ENCODE results near the gene SUV39H2. TPM values are rescaled to one million over a fixed set of nuclear protein-coding genes. Genes with fewer than 3 reads are reported as not detected.
"Not testable (repeated sequence)": the region's sequence is repeated elsewhere in the genome, so short reads cannot be mapped to it uniquely, and the experiment has no call there.

The SUV39H2 gene
- total and polyA plus RNA-seq, 4 donors, result 1.8 to 7.5 (median 2.9) TPM

DNA sequence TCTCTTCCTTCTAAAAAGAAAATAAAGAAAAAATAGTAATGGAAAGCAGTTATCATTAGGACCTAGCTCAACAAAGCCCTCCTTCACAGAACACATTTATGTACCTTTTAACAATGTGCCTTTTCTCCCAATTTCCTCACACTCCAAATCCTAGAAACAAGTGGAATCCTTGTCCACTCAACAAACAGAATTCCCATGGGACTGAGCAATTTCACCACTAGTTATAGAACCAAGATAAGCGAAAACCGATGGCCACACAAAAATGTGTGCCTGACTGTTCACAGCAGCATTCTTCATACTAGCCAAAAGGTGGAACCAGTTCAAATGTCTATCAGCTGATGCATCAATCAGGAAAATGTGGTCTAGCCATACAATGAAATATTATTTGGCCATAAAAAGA, 57.9 kb downstream of the SUV39H2 start:
- no peak for DNase-seq (ENCODE audit: low spot score)
- Histone ChIP-seq H3K27ac (ENCODE audit: low read depth in 1 of 2, low read length in 2 of 2) (no peak overlapping the region), H3K4me1 (ENCODE audit: control insufficient read depth in 4 of 4, insufficient read depth in 4 of 4, low read length in 3 of 4) (no peaks in the 10 kb centered on the region), H3K9me3 (ENCODE audit: control insufficient read depth in 4 of 4, low read length in 3 of 4) (no peaks in the 10 kb centered on the region), H3K9ac (ENCODE audit: low read depth in 1 of 2, low read length in 2 of 2) (no peak overlapping the region), H3K27me3 (ENCODE audit: control insufficient read depth in 4 of 4, insufficient read depth in 4 of 4, low read length in 3 of 4) (no peaks in the 10 kb centered on the region), H3K4me3 (ENCODE audit: low read depth in 1 of 3, low read length in 3 of 3) (no peak overlapping the region), H3K36me3 (ENCODE audit: control insufficient read depth in 4 of 4, insufficient read depth in 3 of 4, low read depth in 1 of 4, low read length in 3 of 4) (peaks cover 0 to 9% (median 6%) of the 10 kb centered on the region in 4 donors)
- 98% methylated on average over 2 of the region's 2 CpGs for WGBS
- TF ChIP-seq EGR1 (IDR thresholded peaks at IDR 0.05; ENCODE audit: low read depth in 2 of 2) (no peak), JUND (IDR thresholded peaks at IDR 0.05) (no peak), FOXA2 (IDR thresholded peaks at IDR 0.05) (no peak), HNF4A (conservative IDR thresholded peaks at IDR 0.05) (no peak), RXRA (IDR thresholded peaks at IDR 0.05) (no peak), HNF4G (IDR thresholded peaks at IDR 0.05) (no peak), NR2F2 (IDR thresholded peaks at IDR 0.05) (no peak), SP1 (IDR thresholded peaks at IDR 0.05) (no peak), RAD21 (IDR thresholded peaks at IDR 0.05) (no peak), YY1 (IDR thresholded peaks at IDR 0.05) (no peak), GABPA (IDR thresholded peaks at IDR 0.05 in 1 of 2, conservative IDR thresholded peaks at IDR 0.05 in 1 of 2) (no peak), TAF1 (conservative IDR thresholded peaks at IDR 0.05) (no peak), FOXA1 (IDR thresholded peaks at IDR 0.05) (no peak)
- TF ChIP-seq, protein P1, sequence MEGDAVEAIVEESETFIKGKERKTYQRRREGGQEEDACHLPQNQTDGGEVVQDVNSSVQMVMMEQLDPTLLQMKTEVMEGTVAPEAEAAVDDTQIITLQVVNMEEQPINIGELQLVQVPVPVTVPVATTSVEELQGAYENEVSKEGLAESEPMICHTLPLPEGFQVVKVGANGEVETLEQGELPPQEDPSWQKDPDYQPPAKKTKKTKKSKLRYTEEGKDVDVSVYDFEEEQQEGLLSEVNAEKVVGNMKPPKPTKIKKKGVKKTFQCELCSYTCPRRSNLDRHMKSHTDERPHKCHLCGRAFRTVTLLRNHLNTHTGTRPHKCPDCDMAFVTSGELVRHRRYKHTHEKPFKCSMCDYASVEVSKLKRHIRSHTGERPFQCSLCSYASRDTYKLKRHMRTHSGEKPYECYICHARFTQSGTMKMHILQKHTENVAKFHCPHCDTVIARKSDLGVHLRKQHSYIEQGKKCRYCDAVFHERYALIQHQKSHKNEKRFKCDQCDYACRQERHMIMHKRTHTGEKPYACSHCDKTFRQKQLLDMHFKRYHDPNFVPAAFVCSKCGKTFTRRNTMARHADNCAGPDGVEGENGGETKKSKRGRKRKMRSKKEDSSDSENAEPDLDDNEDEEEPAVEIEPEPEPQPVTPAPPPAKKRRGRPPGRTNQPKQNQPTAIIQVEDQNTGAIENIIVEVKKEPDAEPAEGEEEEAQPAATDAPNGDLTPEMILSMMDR (IDR thresholded peaks at IDR 0.05; ENCODE audit: low read depth, low read length, missing input control), result no peak
- TF ChIP-seq, protein P2, sequence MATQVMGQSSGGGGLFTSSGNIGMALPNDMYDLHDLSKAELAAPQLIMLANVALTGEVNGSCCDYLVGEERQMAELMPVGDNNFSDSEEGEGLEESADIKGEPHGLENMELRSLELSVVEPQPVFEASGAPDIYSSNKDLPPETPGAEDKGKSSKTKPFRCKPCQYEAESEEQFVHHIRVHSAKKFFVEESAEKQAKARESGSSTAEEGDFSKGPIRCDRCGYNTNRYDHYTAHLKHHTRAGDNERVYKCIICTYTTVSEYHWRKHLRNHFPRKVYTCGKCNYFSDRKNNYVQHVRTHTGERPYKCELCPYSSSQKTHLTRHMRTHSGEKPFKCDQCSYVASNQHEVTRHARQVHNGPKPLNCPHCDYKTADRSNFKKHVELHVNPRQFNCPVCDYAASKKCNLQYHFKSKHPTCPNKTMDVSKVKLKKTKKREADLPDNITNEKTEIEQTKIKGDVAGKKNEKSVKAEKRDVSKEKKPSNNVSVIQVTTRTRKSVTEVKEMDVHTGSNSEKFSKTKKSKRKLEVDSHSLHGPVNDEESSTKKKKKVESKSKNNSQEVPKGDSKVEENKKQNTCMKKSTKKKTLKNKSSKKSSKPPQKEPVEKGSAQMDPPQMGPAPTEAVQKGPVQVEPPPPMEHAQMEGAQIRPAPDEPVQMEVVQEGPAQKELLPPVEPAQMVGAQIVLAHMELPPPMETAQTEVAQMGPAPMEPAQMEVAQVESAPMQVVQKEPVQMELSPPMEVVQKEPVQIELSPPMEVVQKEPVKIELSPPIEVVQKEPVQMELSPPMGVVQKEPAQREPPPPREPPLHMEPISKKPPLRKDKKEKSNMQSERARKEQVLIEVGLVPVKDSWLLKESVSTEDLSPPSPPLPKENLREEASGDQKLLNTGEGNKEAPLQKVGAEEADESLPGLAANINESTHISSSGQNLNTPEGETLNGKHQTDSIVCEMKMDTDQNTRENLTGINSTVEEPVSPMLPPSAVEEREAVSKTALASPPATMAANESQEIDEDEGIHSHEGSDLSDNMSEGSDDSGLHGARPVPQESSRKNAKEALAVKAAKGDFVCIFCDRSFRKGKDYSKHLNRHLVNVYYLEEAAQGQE (IDR thresholded peaks at IDR 0.05), result no peak
- TF ChIP-seq, protein P3, sequence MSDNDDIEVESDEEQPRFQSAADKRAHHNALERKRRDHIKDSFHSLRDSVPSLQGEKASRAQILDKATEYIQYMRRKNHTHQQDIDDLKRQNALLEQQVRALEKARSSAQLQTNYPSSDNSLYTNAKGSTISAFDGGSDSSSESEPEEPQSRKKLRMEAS (IDR thresholded peaks at IDR 0.05), result no peak
- TF ChIP-seq, protein P4, sequence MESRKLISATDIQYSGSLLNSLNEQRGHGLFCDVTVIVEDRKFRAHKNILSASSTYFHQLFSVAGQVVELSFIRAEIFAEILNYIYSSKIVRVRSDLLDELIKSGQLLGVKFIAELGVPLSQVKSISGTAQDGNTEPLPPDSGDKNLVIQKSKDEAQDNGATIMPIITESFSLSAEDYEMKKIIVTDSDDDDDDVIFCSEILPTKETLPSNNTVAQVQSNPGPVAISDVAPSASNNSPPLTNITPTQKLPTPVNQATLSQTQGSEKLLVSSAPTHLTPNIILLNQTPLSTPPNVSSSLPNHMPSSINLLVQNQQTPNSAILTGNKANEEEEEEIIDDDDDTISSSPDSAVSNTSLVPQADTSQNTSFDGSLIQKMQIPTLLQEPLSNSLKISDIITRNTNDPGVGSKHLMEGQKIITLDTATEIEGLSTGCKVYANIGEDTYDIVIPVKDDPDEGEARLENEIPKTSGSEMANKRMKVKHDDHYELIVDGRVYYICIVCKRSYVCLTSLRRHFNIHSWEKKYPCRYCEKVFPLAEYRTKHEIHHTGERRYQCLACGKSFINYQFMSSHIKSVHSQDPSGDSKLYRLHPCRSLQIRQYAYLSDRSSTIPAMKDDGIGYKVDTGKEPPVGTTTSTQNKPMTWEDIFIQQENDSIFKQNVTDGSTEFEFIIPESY (IDR thresholded peaks at IDR 0.05), result no peak
- TF ChIP-seq, protein P5, sequence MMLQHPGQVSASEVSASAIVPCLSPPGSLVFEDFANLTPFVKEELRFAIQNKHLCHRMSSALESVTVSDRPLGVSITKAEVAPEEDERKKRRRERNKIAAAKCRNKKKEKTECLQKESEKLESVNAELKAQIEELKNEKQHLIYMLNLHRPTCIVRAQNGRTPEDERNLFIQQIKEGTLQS (IDR thresholded peaks at IDR 0.05), result no peak

DNA sequence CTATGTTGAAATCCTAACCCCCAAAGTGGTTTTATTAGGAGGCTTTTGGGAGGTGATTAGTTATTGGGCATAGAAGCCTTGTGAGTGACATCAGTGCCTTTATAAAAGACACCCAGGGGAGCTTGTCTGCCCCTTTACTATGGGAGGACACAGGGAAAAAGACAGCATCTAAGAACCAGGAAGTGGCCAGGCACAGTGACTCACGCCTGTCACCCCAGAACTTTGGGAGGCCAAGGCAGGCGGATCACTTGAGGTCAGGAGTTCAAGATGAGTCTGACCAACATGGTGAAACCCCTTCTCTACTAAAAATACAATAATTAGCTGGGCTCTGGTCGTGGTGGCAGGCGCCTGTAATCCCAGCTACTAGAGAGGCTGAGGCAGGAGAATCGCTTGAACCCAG, 60.3 kb downstream of the SUV39H2 start:
- not testable (repeated sequence) for H3K9me3 ChIP-seq (ENCODE audit: control insufficient read depth in 4 of 4, low read length in 3 of 4); H3K4me3 ChIP-seq (ENCODE audit: low read depth in 1 of 3, low read length in 3 of 3); H3K27me3 ChIP-seq (ENCODE audit: control insufficient read depth in 4 of 4, insufficient read depth in 4 of 4, low read length in 3 of 4); H3K36me3 ChIP-seq (ENCODE audit: control insufficient read depth in 4 of 4, insufficient read depth in 3 of 4, low read depth in 1 of 4, low read length in 3 of 4); H3K9ac ChIP-seq (ENCODE audit: low read depth in 1 of 2, low read length in 2 of 2); H3K27ac ChIP-seq (ENCODE audit: low read depth in 1 of 2, low read length in 2 of 2); DNase-seq (ENCODE audit: low spot score); H3K4me1 ChIP-seq (ENCODE audit: control insufficient read depth in 4 of 4, insufficient read depth in 4 of 4, low read length in 3 of 4)
- WGBS, result 78% methylated on average over 4 of the region's 5 CpGs

DNA sequence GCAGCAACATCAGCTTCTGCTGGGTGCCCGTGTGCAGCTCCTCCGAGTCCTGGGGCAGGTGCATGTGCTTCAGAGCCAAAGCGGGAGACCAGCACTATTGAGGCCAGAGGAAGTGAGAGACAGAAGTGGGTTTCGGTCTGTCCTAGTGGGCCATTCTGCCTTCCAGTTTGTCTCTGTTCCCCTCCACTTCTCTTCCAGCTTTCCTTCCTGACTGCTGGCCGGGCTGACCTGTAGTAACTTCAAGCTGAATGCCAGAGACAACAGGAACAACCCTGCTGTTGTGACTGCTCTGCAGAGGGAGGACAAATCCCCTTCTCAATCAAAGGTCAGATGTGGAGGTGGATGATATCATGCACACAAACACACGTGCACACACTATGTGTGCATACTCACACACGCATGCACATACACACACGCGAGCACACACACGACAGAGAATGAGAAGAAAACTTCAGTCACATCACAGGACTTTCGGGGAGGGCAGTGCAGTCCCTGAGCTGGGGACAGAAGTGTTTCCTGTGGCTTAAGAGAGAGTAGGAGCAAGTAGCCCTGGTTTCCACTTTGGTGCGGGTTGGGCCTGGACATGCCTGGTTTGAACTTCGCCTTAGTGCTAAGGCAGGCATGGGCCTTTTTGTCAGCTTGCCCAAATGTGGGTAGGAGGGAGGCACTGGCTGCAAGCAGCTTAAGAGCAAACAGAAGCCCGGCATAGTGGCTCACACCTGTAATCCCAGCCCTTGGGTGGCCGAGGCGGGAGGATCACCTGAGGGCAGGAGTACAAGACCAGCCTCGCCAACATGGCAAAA, 63.7 kb downstream of the SUV39H2 start:
- peaks cover 3 to 10% (median 4%) of the 10 kb centered on the region in 4 donors for H3K36me3 ChIP-seq (ENCODE audit: control insufficient read depth in 4 of 4, insufficient read depth in 3 of 4, low read depth in 1 of 4, low read length in 3 of 4)
- H3K9ac ChIP-seq (ENCODE audit: low read depth in 1 of 2, low read length in 2 of 2); DNase-seq (ENCODE audit: low spot score); H3K27me3 ChIP-seq (ENCODE audit: control insufficient read depth in 4 of 4, insufficient read depth in 4 of 4, low read length in 3 of 4); H3K4me1 ChIP-seq (ENCODE audit: control insufficient read depth in 4 of 4, insufficient read depth in 4 of 4, low read length in 3 of 4); H3K9me3 ChIP-seq (ENCODE audit: control insufficient read depth in 4 of 4, low read length in 3 of 4); H3K27ac ChIP-seq (ENCODE audit: low read depth in 1 of 2, low read length in 2 of 2); H3K4me3 ChIP-seq (ENCODE audit: low read depth in 1 of 3, low read length in 3 of 3): not testable (repeated sequence)
- WGBS, result 82% methylated on average over 17 of the region's 17 CpGs

DNA sequence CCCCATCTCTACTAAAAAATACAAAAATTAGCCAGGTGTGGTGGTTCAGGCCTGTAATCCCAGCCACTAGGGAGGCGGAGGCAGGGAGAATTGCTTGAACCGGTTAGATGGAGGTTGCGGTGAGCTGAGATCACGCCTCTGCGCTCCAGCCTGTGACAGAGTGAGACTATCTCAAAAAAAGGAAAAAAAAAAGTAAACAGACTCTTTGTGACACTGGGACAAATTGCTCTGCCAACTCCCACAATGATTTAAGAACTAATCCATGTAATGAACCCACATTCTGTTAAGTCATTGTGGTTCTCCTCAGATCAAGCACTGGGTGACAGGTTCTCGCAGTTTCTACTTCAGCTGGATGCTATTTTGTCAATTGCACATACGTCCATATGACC, 64.3 kb downstream of the SUV39H2 start:
- H3K4me3 ChIP-seq (ENCODE audit: low read depth in 1 of 3, low read length in 3 of 3); H3K4me1 ChIP-seq (ENCODE audit: control insufficient read depth in 4 of 4, insufficient read depth in 4 of 4, low read length in 3 of 4); H3K9ac ChIP-seq (ENCODE audit: low read depth in 1 of 2, low read length in 2 of 2); DNase-seq (ENCODE audit: low spot score); H3K9me3 ChIP-seq (ENCODE audit: control insufficient read depth in 4 of 4, low read length in 3 of 4); H3K27ac ChIP-seq (ENCODE audit: low read depth in 1 of 2, low read length in 2 of 2); H3K27me3 ChIP-seq (ENCODE audit: control insufficient read depth in 4 of 4, insufficient read depth in 4 of 4, low read length in 3 of 4): not testable (repeated sequence)
- WGBS, result 86% methylated on average over 7 of the region's 7 CpGs
- H3K36me3 ChIP-seq (ENCODE audit: control insufficient read depth in 4 of 4, insufficient read depth in 3 of 4, low read depth in 1 of 4, low read length in 3 of 4), result peaks cover 3 to 11% (median 6%) of the 10 kb centered on the region in 4 donors
